Amniotic epithelial cell (primary cell): ENCODE results near the gene ULK1.
"Not testable (repeated sequence)": the region's sequence is repeated elsewhere in the genome, so short reads cannot be mapped to it uniquely, and the experiment has no call there.

Experiments used
- DNase-seq: peaks from one replicate; pipeline ENCODE4 v3.0.0-alpha.2; 2010; ENCODE audit warnings: low read depth

Gene ULK1

DNA sequence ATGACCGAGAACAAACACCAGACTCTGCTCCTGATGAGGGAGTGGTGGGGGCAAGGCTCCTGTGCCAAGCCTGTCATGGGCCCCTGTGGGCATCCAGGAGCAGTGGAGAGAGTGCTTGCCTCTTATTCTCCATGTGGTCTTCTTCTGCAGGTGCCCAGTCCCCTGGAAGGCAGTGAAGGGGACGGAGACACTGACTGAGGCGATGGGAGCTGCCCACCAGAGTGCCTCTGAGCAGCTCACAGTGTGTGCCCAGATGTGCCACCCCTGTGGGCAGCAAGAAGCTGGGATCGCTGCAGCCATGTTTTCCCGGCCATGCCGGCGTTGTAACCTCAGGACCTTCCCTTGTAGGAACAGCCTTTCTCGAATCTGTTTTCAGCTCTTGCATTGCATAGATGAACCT is 49.0 kb downstream of the ULK1 start:
- no peak for DNase-seq

DNA sequence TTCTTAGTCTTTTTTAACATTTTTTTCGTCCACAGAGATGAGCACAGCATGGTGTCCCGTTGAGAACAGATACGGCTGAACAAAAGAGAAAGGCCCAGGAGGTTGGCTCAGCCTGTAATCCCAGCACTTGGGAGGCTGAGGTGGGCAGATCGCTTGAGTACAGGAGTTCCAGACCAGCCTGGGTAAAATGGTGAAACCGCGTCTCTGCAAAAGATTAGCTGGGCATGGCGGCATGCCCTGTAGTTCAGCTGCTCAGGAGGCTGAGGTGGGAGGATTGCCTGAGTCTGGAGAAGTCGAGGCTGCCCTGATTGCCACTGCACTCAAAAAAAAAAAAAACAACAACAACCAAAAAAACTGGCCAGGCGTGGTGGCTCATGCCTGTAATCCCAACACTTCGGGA is 49.5 kb downstream of the ULK1 start:
- no peak for DNase-seq

GRCh38 chr12:131944601-131945251 is 50.3 kb downstream of the ULK1 start:
- DNase-seq, result no peak

- no peak for DNase-seq
Observed at GRCh38 chr12:131946757-131947156, 52.3 kb downstream of the ULK1 start.

DNA sequence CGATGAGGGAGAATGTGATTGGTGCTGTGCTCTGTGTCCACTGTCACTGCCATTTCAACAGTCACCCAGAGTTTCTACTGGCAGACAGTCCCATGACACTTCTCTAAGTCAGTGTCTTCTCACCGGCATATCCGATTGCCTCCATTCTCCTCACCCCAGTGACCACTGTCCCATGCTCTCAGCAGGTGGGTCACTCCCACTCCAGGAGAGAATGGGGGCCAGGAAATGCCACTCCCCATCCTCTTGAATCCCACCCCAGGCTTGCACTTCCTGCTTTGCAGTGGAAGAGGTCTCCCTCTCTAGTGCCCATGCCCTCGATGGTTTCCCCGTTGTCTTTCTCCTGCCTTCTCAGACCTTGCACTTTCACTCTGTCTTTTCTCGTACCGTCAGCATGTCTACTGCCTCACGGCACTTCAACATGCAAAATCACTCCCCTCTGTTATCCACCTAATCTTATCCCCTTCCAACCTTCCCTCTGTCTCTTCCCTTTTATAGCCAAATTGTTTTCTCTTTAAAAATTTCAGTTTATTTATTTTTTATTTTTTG is 53.1 kb downstream of the ULK1 start:
- no peak for DNase-seq

GRCh38 chr12:131948166-131948712 is 53.8 kb downstream of the ULK1 start:
- peak; percentile 58 for DNase-seq

- DNase-seq, result peak; percentile 53
Observed at GRCh38 chr12:131948713-131949430, 54.5 kb downstream of the ULK1 start.

GRCh38 chr12:131949431-131950181 is 55.2 kb downstream of the ULK1 start, which contains the start of gene EP400:
EP400 (plus strand) TSS chr12:131949942; CDS start chr12:131960620, 10,678 bp downstream.
- peak; percentile 87 for DNase-seq

- no peak for DNase-seq
Observed at GRCh38 chr12:131950182-131950913, 55.9 kb downstream of the ULK1 start.

DNA sequence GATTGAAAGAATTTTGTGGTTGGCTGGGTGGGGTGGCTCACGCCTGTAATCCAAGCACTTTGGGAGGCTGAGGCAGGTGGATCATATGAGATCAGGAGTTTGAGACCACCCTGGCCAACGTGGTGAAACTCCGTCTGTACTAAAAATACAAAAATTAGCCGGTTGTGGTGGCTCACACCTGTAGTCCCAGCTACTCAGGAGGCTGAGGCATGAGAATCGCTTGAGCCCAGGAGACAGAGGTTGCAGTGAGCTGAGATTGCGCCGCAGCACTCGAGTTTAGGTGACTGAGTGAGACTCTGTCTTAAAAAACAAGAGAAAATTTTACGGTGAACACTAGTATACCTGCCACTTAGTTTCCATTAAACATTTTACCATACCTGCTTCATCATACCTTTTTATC is 59.4 kb downstream of the ULK1 start:
- DNase-seq, result not testable (repeated sequence)

GRCh38 chr12:131954460-131954859 is 60.0 kb downstream of the ULK1 start:
- DNase-seq, result not testable (repeated sequence)

GRCh38 chr12:131959116-131959515 is 64.7 kb downstream of the ULK1 start:
- DNase-seq, result peak; percentile 25

DNA sequence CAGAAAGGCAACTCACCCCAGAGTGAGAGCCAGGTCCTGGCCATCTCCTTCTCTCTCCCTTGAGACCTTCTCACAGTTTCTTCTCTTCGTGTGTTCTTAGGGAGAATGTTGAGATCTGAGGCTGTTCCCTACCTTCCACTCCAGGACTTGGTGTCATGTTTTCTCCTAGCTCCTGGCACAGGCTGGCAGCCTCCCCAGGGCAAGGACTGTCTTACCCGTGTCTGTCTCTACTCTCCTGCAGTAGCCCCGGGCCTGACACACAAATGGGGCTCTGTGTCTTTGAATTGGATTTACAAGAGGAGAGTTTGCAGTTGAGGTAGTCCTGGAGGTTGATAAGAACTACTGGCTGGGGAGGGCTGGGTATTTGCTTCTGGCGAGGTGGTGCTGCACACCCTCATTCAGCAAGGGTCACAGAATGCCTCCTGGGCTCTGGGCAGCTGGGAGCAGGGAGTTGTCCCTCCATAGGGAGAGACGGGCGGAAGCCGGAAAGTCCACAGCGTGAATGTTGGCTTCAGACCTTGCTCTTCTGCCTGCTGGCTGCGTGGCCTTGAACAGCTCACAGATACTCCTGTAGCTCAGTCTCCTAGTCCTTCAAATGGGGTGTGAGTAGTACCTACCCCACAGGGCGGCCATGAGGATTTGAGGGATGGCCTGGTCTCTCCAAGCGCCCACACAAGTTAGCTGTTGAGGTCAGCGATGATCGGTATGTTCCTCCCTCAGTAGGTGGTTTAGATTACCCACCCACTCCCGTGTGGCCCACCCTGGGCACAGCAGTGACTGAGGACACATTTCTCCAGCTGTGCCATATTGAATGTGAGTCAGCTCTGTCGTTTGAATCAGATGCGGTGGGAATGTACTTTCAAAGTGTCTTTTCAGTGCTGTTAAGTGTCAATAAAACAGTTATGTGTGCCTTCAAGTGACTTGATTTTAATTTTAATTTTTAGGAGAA is 65.5 kb downstream of the ULK1 start:
- DNase-seq, result no peak

DNA sequence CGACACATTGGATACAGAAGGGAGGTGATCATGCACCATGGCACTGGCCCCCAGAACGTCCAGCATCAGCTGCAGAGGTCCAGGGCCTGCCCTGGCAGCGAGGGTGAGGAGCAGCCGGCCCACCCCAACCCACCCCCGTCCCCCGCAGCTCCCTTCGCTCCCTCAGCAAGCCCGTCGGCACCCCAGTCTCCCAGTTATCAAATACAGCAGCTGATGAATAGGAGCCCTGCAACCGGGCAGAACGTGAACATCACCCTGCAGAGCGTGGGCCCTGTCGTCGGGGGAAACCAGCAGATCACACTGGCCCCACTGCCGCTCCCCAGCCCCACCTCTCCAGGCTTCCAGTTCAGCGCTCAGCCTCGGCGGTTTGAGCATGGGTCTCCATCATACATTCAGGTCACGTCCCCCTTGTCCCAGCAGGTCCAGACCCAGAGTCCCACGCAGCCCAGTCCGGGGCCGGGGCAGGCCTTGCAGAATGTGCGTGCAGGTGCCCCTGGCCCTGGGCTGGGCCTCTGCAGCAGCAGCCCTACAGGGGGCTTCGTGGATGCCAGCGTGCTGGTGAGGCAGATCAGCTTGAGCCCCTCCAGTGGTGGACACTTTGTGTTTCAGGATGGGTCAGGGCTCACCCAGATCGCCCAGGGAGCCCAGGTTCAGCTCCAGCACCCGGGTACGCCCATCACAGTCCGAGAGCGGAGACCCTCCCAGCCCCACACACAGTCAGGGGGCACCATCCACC is 66.3 kb downstream of the ULK1 start:
- not testable (repeated sequence) for DNase-seq

DNA sequence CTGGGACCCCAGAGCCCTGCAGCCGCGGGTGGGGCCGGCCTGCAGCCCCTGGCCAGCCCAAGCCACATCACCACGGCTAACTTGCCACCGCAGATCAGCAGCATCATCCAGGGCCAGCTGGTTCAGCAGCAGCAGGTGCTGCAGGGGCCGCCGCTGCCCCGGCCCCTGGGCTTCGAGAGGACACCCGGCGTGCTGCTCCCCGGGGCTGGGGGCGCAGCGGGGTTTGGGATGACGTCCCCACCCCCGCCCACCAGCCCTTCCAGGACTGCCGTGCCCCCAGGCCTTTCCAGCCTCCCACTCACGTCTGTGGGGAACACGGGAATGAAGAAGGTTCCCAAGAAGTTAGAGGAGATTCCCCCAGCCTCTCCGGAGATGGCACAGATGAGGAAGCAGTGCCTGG is 66.9 kb downstream of the ULK1 start:
- not testable (repeated sequence) for DNase-seq

- DNase-seq, result no peak
Observed at GRCh38 chr12:131962069-131962468, 67.6 kb downstream of the ULK1 start.

GRCh38 chr12:131963381-131963780 is 69.0 kb downstream of the ULK1 start:
- no peak for DNase-seq

GRCh38 chr12:131965073-131965472 is 70.7 kb downstream of the ULK1 start:
- no peak for DNase-seq

- DNase-seq, result no peak
Observed at GRCh38 chr12:131971226-131971625, 76.8 kb downstream of the ULK1 start.
